HG02981 (cell line): Measurements from ENCODE around the gene BOC.

Experiments used
- ATAC-seq: cut with Tn5 transposase; IDR thresholded peaks from one replicate; pipeline ENCODE4 v1.9.1; 2021; ENCODE audit warnings: mild to moderate bottlenecking, moderate library complexity; ENCODE audit not compliant: unreplicated experiment

The BOC gene

DNA sequence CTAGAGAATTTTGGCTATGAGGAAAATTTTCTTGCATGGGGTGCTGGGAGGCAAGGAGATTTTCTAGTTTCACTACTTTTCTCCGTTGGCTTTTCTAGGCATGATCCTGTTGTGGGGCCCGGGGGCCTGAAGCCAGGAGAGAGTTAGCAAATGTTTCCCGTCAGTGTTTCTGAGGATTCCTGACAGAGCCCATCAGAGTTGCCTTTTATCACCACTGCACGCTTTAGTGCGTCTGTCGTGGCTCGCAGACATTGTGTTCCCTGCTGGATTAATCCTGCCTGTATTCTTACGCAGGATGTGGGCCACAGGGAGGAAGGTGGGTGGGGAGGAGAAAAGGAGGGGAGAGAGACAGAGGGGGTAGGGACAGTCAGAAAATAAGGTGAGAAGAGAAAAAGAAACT is 18.1 kb upstream of the BOC start:
- no peak for ATAC-seq

DNA sequence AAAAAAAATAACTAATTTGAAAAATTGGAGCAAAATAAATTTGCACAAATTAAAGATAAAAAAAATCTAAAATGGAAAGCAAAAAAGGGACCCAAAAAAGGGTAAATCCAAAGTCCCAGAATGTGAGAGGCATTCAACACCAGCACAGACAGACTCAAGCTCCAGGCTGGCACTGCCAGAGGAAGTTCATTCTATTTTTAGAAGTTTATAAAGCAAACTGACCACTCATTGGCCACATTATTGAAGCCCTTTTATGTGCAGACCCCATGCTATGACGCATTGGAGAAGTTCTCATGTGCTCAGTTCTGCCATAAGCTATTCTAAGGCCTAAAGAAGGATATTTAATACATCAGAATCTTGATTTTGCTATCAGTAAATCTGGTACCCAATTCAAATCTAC is 17.6 kb upstream of the BOC start:
- no peak for ATAC-seq

DNA sequence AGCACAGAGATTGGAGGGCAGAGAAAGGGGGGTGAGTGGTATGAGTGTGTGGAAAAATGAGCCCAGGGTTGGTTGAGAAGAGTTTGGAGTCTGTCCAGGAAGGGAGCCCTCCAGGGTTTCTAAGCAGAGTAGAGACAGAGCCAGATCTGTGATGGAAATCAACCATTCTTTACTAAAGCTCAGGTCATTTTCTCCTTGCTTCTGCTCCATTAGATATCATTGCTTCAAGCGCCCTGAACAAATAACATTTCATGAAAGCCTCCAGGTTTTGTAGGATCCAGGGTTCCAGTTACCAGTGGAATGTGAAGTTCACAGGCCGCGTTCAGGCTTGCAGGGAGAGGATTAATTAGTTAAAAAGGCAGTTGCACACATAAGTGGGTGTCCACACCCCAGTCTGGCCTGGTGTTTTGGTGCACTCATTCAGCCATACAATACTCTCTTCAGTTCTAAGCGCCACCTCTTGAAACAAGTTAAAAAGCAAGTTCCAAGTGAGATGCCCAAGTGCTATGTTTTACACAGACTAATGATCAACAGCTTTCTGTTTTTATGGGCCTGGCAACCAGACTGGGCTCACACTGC is 16.4 kb upstream of the BOC start:
- ATAC-seq = no peak

DNA sequence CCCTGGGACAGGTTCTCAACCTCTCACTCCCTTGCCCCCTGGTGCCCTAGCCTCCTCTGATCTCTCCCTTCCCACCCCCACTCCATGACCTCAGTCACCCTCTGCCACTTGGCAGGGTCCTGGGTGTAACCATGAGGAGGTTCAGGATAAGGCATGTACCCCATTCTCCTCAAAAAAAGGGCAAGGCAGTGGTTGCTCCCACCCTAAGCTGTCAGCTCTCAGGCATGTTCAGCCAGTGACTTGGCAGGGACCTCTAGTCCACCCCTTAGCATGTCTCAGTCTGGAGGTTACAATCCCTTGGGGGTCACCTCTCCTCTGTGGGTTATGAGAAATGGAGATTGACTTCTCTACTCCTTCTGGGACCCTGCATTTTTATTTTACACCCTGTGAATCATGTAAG is 11.0 kb upstream of the BOC start:
- no peak for ATAC-seq

DNA sequence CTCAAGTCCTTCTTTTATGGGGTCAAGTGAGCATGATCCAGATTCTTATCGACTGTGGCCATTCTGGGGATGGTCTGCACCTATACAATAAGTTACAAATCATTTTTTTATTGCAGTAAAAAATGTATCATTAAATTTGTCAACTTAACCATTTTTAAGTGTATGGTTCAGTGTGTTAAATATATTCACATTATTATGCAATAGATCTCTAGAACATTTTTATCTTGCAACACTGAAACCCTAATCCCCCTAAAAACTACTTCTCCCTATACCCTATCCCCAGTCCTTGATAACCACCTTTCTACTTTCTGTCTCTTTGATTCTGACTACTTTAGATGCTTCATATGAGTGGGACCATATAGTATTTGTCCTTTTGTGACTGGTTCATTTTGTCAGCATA is 10.4 kb upstream of the BOC start:
- ATAC-seq = no peak

DNA sequence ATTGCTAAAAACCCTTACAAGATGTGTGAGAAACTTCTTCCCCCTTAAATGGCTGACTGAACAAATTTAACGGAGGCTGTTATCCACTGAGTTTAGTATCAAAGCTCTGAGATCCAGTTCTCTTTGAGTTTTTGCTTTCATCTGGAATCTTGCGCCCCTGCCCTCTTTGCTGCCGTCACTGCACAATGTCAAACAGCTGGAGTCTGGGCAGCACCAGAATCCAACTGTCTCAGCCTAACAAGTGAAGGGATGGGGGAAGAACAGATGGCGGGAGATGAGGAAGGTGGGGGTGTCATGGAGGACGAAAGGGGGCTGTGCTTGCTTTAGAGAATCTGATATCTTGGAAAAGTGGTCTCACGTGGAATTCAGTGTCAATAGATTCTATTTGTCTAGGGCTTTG is 7.0 kb upstream of the BOC start:
- ATAC-seq = no peak

DNA sequence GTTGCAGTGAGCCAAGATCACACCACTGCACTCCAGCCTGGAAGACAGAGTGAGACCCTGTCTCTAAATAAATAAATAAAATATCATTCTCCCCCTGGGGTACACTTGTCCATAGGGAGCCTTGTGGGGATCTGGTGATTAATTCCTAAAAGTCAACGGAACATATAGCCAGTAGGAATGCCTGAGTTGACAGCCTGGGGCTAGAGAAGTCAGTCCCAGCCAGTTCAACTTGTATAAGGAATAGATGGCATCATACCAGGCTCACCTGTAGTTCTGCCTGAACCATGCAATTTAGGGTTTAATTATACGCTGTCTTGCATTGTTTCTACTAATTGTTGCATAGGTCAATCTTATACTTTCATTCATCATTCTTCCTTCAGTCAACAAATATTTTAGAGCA is 5.9 kb upstream of the BOC start:
- ATAC-seq = no peak

DNA sequence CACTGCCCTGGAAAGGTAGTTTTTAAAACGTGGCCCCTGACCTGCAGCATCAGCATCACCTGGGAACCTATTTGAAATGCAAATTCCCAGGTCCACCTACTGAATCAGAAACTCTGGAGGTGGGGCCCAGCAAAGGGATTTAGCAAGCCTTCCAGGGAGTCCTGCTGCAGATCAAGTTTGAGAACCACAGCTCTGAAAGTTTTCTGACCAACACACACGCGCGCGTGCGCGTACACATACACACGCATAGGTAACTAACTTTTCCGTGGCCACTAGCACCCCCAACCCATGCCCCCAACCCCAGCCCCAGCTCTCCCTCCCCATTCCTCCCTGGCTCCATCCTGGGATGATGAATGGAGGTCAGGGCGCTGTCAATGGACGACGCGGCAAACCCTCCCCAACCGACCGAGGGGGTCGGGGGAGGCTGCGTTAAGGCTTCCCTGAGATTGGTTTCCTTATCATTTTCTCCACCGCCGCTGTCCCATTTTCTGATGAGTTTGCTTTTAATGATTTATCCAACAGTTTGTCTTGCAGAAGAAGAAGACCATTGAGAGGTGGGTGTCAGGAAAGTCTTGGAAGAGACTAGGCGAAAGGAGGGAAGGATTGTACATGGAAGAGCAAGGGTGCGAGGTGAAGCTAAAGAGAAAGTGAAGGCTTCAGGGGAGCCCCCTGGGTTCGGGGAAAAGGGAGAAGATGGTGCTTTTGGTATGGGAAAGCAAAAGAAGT is 590 bp upstream of the BOC start:
- no peak for ATAC-seq

DNA sequence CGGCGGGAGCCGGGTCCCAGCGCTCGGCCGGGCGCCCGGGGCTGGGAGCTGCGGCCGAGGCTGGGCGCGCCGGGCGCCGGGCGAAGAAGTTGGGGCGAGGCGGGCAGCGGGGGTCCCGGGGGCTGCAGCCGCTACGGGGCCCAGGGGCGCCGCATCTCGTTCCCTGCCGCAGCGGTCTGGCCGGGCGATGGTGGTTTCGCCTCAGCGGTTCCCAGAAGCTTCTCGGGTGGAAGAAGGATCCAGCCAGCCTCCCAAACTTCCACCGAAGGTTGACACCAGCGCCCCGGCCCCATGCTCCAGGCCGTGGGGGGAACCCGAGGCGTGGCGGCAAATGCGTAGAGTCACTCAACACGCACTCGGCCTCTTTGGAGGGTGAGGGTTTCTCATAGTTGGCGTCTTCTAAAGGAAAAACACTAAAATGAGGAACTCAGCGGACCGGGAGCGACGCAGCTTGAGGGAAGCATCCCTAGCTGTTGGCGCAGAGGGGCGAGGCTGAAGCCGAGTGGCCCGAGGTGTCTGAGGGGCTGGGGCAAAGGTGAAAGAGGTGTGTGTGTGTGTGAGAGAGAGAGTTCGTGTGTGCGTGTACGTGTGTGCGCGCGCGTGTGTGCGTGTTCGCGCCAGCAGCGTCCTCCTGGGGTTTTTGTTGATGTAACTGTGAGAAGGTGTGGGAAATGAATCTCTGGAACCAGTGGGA is 940 bp downstream of the BOC start:
- ATAC-seq = no peak

DNA sequence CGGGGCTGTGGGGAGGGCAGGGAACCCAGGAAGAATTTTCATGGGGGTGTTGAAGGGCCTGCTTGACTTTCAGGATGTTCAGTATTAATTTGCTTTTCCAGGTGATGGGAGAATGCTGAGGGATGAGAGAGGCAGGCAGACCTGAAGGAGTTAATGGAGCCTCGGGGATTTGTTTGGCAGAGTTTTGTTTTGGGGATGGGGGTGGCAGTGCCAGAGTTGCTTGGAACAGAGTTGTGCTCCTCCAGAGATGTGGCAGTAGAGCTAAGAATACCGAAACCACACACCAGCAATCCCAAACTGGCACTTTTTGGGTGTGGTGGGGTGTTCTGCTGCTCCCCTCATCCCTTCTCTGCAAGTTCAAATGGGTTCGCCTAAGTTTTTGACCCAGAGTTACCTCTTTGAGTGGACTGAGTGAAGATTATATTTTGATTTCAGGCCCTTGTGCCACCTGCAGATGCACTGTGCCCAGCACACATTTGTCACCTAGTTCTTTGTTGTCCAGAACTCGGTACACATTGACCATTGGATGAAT is 1.6 kb downstream of the BOC start:
- no peak for ATAC-seq

DNA sequence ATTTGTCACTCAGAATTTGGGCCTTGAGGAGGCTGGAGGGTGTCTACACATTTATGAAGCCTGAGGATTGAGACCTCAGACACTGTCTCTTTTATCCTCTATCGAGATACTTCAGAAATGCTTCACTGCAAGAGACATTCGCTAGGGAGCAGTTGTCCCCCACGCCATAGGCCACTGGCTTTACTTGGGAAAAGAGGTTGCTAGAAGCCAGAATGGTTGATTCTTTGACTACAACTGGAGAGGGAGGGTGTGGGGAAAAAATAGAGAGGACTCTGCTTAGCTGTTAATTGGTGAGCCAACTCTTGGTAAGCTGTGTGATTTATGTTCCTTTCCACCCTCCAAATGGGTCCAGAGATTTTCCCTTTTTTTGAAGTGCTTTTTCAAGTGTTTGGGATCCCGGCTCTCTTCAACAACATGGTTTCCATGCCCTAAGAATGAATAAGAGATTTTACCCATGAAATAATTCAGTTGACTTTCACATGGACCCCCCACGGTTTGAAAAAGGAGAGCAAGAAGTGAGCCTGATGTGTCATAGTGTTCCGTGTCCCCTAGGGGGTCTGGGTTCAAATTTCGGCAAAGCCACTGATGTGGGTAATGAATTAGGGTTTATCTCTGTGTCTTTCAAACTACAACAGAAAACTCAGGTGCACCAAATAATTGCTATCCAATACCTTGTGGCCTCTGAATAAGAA is 2.7 kb downstream of the BOC start:
- no peak for ATAC-seq

DNA sequence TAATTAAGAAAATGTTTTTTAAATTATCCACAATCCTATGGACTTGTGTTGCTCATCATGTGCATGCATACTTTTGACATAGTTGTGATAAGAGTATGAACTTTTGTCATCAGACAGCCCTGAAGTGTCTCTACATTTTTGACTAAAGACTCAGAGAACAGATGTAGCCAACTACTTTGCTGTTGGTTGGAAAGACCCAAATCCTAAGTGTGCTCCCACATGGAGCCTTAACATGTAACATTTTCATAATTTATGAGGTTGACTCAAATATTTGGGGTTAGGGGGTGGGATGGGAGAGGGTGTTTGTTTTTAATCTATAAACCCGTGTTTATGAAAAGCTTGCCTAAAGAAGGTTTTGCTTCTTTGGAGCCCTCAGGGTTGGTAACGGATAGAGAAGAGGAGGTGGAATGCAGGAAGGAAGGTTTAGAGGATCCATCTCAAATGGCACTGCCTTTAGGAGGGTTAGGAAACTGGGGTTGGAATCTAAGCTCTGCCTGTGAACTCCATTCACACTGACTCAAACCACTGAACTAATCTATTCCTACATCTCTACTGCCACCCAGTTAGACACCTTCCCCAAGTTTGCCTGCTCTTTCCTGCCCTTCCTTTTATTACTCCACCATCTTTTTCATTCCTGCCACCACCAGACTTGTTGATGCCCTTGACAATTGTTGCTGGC is 3.7 kb downstream of the BOC start:
- no peak for ATAC-seq

DNA sequence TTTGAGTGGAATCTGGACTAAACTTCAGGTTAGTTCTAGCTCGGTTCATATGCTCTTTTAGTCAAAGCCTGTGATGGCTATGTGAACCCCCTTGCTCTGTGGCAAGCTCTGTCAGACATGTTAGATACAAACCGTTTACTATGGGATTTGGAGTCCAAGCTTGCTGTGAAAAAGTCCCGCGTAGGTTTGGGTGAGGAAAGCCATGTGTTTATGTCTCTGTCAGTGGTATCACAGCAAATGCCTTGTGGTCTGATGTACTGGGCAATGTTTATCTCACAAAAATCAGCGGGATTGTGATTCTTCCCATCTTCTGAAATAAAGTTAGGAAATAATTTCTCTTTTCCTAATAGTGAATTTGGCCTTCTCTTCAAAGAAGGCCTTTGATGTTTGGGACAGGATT is 5.0 kb downstream of the BOC start:
- no peak for ATAC-seq

DNA sequence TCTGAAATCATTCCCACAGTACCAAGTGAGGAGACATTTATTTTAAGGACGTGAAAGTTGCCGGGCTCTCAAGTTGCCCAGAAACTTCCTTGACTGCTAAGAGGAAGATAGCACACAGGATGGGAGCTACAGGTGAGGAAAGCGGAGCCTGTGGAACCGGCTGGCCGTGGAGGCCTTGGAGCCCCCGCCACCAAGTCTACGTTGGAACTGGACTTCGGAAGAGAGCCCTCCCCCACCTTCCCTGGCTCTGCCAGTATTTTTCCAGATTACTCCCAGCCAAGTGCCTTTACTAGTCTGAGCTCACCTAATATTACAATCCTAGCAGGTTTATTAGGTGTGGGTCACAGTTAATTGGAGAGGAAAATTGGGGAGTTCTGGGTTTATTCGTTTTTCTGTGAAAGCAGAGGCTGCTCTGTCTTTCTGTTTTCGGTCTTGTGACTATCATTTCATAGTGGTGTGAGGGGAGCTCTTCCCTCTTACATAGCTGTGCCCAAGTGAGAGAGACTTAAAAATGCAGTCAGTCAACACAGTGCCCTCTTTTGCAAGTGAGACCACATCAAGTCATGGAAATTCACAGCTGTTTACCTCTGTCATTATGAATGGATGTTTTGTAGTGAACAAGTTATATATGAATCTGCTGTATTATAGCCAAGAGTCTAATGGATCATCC is 6.8 kb downstream of the BOC start:
- ATAC-seq = no peak

DNA sequence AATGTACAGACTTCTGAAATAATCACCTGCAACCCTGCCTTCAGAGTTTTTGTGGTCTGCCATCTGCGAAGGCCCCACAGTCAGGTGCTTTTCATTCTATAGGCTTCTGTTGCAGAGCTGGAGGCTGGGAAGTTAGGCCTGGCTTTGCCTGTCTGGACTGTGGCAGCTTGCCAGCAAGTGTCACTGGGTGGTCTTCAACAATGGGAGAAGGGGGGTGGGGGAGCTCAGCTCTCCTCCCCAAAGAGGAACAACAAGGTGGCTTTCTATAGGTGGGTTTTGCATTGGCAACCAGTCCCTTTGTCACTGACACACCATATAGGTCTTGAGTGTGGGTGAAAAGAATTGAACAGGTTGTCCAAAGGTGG is 7.3 kb downstream of the BOC start:
- no peak for ATAC-seq

DNA sequence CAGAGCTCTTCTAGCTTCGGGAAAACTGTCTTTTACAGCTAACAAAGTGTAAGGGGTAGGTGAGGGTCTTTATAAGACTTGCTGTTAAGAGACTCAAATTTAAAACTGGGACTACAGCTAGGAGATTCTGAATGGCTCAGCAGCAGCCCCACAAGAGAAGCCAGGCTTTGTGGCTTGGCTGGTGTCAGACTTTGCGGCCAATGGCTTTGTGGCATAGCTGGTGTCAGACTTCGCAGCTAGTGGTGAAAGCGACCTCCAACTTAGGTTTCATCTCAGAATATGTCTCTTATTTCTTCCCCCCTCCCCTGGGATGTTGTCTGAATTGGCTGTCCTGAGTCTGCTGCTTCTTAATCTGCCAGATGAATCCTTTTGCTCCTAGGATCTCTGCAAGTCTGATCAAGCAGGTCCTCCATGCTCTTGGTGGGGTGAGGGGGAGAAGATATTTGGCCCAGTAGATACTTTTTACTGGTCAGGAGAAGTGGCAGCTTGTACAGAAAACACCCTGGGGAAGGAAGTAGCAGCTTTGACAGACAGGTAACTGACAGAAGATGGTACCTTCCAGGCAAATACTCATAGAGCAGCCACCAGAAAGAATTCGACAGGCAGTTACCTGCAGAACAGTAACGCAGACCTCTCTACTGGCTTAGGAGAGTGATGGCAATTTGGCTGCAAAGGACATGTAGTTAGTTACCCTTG is 8.4 kb downstream of the BOC start:
- no peak for ATAC-seq

DNA sequence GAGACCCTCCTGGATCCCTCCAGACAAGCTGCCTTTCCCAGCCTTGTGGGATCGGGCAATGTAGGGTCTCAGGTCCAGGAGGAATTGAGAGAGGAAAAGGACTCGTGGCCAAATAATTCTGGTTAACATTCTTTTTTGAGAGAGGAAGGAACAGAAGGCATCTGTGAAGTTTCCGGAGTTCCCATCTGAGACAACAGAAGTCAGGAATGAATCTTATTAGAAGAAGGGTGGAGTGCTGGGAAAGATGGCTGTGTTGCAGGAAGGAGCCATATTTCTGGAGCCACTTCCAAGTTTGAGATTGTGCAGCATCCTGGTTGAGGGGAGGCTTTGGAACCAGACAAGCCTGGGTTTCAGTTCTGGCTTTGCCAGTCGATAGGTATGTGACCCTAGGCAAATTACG is 9.4 kb downstream of the BOC start:
- no peak for ATAC-seq

DNA sequence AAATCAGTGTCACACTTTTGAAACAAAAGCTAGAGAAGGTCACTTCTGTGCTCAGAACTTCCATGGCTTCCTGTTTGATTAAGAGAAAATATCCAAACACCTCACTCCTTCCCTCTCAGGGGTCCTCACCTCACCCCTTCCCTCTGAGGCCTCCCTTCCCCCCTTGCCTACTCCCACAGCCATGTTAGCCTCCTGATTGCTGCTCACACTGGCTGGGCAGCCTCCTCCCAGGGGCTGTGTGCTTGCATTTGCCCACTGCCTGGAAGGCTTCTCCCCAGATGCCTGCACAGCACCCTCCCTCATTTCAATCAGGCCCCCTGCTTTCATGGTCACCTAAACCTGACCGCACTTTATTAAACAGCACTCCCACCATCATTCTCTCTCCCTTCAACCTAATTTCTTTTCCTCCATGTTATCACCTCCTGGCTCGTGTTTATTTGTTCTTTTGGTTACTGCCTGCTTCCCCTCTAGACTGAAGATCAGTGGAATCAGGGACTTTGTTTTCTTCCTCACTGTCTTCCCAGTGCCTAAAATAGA is 10.4 kb downstream of the BOC start:
- no peak for ATAC-seq

DNA sequence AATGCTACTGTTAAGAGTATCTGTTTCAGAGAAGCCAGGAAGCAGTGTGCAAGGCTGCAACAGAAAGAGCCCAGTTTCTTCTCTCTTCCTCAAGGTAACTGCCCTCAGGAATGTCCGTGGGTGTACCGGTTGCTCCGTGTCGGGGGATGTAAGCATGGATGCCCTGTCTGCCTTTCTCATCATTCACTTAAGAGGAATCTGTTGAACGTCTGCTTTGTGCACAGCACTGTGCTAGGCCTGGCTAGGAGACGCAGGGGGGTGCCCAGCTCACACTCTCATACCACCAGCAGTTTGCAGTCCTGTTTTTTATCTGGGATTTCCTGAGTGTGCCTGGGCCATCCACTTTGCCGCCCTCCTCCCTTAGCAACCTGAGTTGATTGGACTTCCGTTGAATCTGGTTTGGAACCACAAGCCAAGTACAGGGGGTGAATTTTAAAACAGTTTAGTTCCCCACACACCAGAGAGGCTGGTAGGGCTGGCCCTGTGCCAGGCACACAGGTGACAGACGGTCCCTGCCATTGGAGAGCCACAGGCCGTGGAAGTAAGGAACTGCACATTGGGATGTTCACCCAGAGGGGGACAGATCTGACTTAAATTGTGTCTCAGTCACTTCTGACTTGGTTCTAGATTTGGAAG is 11.2 kb downstream of the BOC start:
- no peak for ATAC-seq
